ENCODE measurements around the gene PLEKHG3.

The PLEKHG3 gene

GRCh38 chr14:64792231-64792630 is 88.0 kb downstream of the PLEKHG3 start:
- DNase-seq: no peak

GRCh38 chr14:64792871-64793560 is 88.8 kb downstream of the PLEKHG3 start:
- DNase-seq: no peak

- DNase-seq: no peak
Observed at GRCh38 chr14:64795211-64795610, 91.0 kb downstream of the PLEKHG3 start.

- DNase-seq: no peak
Observed at GRCh38 chr14:64795921-64796320, 91.7 kb downstream of the PLEKHG3 start.

- DNase-seq: no peak
Observed at GRCh38 chr14:64796369-64796768, 92.1 kb downstream of the PLEKHG3 start.

GRCh38 chr14:64799555-64799954 is 95.3 kb downstream of the PLEKHG3 start:
- DNase-seq: no peak

Measured in activated CD4-positive, alpha-beta T cell treated with anti-CD3 and anti-CD28 coated beads, Interleukin-2, amount 50 U/mL, for 4 hours (primary cell).